GM18499 (cell line): Measurements from ENCODE around the gene ZNF800.
A peak's percentile ranks its signal among the peaks of the same experiment; 100 is the strongest.
"Not testable (repeated sequence)": the region's sequence is repeated elsewhere in the genome, so short reads cannot be mapped to it uniquely, and the experiment has no call there.

Source experiments
- ATAC-seq: cut with Tn5 transposase; IDR thresholded peaks from one replicate; pipeline ENCODE4 v1.9.1; 2021; ENCODE audit warnings: moderate number of reproducible peaks; ENCODE audit not compliant: insufficient read depth, unreplicated experiment

The ZNF800 gene, protein sequence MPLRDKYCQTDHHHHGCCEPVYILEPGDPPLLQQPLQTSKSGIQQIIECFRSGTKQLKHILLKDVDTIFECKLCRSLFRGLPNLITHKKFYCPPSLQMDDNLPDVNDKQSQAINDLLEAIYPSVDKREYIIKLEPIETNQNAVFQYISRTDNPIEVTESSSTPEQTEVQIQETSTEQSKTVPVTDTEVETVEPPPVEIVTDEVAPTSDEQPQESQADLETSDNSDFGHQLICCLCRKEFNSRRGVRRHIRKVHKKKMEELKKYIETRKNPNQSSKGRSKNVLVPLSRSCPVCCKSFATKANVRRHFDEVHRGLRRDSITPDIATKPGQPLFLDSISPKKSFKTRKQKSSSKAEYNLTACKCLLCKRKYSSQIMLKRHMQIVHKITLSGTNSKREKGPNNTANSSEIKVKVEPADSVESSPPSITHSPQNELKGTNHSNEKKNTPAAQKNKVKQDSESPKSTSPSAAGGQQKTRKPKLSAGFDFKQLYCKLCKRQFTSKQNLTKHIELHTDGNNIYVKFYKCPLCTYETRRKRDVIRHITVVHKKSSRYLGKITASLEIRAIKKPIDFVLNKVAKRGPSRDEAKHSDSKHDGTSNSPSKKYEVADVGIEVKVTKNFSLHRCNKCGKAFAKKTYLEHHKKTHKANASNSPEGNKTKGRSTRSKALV

GRCh38 chr7:127392566-127393367 is at the start of gene ZNF800:
TSS of gene ZNF800 (minus strand) at chr7:127392708. CDS start at chr7:127391557, 1,151 bp downstream.
- peak; percentile 62 for ATAC-seq

DNA sequence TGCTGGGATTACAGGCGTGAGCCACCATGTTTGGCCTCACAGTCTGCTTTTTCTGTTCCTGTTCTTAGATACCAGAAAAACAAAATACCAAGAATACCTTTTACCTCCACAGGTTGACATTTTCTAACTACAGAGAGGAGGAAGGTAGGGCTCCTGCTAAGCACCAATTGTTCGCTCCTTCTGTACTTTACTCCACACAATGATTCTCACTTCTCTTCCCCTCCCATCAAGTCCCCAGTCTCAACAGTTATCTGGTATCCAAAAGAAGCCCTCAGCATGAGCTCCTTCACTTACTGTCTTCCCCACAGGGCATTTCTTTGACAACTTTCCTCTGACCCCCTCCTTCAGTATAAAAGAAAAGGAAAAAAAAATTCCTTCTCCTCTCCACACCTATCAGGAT is 47.7 kb upstream of the ZNF800 start:
- ATAC-seq: no peak

DNA sequence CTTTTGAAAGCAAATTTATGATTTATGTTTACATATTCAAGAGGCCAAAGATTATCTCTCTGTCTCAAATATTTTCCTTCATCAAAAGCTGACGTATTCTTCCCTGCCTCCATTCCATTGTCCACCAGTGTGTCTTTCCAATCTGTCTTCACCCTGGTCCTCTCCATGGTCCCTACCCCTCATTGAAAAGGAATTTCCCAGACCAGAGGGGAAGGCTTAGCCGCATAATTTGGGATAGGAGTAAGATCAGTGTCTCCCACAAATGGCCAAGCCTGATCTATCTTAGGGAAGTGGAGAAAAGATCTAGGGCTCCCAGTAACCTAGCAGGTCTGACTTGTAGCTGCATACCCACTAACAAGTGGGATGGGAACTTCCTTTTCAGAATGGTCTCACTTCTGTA is 46.3 kb upstream of the ZNF800 start:
- no peak for ATAC-seq

DNA sequence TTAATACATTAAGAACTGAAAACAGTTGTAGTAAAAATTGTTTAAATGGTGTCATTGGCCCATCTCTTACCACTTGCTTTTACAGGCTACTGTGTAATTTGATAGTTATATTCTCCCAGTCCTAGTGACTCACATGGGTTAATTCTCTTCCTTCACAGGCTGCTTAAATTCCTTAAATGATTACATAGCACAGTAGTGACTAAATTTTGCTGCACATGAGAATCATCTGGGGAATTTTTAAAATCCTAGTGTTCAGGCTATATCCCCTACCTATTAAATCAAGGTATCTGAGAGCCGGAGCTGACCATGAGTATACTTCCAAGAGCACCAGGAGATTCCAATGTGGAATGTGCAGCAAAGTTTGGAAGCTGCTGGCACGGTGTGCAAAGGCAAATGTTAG is 45.3 kb upstream of the ZNF800 start:
- no peak for ATAC-seq

DNA sequence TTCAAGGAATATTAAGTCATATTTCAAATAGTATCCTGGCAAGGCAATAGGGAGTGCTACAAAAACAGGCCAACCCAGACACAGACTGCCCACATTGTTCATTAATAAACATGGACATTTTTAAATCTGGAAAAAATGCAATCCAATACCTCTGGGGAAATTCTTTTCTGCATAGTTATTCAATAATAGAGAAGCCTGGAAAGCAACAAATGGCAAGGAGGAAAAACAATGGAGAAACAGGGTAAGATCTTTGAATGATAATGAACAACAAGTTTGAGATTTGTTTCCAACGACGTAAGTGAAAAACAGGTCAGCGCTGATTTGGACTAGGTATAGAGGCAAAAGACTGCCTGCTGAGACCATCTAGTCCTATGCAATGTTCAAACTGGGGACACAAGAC is 44.7 kb upstream of the ZNF800 start:
- no peak for ATAC-seq

DNA sequence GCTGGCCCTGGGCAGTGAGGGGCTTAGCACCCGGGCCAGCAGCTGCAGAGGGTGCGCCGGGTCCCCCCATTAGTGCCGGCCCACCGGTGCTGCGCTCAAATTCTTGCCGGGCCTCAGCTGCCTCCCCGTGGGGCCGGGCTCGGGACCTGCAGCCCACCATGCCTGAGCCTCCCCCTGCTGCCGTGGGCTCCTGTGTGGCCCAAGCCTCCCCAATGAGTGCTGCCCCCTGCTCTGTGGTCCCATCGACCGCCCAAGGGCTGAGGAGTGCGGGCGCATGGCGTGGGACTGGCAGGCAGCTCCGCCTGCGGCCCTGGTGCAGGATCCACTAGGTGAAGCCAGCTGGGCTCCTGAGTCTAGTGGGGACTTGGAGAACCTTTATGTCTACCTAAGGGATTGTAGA is 36.8 kb upstream of the ZNF800 start:
- not testable (repeated sequence) for ATAC-seq

DNA sequence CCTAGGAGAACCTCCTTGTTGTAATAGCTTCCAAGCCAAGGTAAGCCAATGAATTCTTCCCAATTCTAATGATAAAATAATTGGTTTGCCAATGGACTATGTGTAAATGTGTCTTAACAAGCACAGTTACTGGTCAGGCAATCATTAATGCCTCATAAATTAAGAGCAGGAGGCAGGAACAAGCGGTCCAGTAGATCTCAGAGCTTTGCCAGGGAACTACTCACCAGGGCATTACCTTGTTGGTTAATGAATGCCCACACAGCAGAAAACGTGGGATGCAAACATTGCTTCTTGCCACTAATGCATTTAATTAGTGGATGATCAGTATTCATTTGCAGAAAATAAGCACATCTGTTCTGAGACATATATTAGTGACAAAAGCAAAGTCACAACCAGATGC is 26.7 kb upstream of the ZNF800 start:
- ATAC-seq: no peak

DNA sequence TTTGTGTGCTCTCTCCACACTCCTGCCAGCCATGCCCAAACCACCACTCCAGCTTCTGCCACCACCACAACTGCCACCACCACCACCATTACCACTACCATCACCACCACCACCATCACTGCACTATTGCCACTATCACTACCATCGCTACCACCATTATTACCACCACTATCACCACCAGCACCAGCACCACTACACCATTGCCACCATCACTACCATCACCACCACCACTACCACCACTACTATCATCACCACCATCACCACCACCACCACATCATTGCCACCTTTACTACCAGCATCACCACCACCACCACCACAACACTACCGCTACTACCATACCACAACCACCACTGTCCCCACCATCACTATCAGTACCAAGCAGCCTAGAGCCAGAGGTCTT is 26.0 kb upstream of the ZNF800 start:
- ATAC-seq: no peak

GRCh38 chr7:127417346-127417745 is 24.8 kb upstream of the ZNF800 start:
- ATAC-seq: peak; percentile 64

DNA sequence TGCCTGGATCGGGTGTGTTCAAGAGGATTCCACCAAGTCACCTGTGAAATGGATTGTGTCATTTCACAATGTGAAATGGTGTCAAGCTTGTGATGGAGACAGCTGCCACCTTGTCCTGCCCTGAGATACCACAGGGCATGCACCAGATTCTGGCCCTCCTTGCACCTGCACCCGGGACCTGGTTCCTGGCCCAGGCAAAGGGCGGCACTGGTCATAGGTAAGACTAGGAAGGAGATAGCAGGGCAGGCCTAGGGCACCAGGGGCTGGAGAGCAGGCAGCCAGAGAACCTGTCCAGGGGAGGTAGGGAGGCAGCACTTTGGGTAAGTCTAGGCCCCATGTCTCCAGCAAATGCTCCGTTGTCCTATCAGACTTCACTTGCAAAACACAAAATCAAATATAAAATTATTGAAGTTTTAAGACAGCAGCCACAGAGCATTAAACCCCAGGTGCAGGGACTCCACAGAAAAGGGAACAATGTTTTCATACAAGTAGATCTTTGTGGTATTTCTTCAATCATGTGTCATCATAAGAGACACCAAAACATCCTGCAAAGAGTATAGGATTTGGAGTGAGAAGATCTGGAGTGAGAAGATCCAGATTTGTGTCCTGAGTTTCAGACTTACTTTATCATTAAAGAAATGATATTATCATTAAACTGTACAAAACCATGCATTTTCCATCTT is 22.7 kb upstream of the ZNF800 start:
- ATAC-seq: no peak

GRCh38 chr7:127413962-127414361 is 21.5 kb upstream of the ZNF800 start:
- peak; percentile 59 for ATAC-seq

DNA sequence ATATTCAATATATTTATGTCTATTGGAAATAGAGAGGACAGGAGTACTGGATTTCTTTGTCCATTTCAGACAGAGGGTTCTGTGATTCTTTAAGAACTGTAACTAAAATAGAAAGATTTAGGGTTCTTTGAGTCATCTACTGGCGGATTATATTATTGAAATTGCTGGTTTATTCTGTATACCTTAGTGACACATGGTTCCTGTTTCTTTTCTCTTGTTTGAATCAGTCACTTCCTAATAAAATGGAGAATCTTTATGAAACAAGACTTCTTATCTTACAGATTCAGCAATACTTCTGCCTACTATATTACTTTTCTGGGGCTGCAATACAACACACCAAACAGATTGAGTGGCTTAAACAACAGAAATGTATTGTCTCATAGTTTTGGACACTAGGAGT is 20.8 kb upstream of the ZNF800 start:
- no peak for ATAC-seq

- ATAC-seq: no peak
Observed at GRCh38 chr7:127411176-127411575, 18.7 kb upstream of the ZNF800 start.

GRCh38 chr7:127409629-127410028 is 17.1 kb upstream of the ZNF800 start:
- ATAC-seq: no peak

DNA sequence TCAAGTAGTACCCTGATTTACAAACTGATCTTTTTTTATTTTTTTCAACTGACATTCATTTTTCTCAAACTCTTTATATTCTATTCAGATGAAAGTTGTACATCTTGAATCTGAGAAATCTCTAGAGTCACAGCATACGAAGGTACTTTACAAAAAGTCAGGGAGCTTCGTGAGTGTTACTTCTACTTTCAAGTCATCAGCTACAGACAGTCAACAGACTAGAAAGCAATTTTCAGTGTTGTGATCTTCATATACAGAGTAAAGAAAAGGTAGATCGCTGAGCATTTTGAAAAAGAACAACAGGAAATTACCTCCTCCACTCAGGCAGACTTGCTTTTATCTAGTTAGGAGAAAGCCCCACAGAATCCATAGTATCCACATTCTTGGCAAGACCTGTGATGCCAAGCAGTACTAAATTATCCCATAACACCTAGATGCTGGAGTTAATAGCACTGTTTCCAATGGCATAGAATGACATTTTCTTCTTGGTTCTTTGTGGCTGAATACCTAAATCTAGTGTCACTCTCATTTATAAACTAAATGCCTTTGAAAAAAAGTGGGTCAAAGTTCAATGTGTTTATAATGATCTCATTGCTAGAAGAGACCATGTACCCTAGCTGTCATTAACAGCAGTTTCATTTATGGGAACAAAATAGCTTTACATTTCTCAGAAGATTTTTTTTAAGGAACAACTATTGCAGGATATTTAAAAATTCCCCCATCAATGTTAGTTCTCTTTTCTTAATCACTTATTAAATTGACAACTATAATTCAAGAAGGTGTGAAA is 12.0 kb upstream of the ZNF800 start:
- ATAC-seq: peak; percentile 56

DNA sequence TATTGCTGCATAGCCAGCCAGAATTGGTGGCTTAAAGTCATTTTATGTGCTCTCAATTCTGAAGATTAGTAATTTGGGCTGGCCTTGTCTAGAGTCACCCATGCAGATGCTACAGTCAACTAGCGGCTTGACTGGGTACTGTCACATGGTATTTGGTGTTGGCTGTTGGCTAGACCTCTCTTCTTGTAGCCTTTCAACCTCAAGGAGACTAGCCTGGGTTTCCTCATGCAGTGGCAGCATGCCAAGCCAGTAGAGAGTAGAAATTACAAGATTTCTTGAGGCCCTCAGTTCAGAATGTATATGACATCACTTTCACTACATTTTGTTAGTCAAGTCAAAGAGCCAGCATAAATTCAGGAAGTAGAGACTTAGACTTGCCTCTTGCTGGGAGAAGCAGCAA is 3.7 kb upstream of the ZNF800 start:
- peak; percentile 19 for ATAC-seq

- ATAC-seq: not testable (repeated sequence)
Observed at GRCh38 chr7:127395104-127395503, 2.6 kb upstream of the ZNF800 start.

DNA sequence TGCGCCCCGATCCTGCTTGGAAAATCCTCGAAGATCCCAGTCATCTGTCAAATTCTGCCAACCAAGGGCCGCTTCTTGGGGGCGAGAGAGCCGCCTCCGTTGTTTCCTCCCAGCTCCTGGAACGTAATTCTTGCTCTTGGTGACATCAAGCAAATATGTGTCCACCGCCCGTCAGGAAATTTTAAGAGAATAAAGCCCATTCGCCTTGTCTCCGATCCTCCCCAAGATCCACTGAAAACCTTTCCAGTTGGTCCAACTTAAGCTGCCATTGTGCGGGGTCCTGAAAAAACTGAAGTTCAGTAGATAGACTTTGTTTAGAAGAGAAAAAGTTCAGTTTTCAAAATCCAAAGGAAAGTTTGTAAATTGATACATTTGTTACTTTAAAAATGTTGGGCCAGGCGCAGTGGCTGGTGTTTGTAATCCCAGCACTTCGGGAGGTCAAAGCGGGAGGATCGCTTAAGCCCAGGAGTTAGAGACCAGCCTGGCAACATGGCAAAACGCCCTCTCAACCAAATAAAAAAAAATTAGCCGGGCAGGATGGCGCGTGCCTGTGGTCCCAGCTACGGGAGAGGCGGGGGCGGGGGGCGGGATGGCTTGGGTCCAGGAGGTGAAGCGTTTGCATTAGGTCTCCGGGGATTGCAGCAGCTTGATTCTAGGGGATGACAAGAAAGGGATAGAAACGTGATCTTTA is 1.0 kb upstream of the ZNF800 start:
- no peak for ATAC-seq

DNA sequence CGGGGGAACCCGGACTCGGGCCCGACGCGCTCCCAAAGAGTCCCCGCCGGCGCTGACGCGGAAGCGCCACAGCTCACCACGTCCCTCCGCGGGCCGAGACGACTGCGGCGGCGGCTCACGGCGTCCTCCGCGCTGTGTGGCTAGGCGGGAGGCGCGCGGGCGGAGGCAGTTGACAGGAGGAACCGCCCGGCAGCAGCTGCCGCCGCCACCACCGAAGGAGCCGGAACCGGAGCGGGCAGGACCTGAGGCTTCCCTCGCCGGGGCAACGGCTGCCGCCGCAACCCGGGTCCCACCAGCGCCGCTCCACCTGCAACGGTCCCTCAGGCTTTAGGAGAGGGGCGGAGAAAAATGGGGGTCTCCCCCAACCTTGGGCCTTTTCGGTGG is 334 bp downstream of the ZNF800 start:
- no peak for ATAC-seq
